Neural progenitor cell (in vitro differentiated cells): ENCODE data around the gene DOK4. TPM values are rescaled to one million over a fixed set of nuclear protein-coding genes. Genes with fewer than 3 reads are reported as not detected.

ENCODE experiments used
- DNase-seq: peaks from one replicate; pipeline ENCODE4 v3.0.0-alpha.2; 2016; ENCODE audit warnings: low spot score
- H2AFZ ChIP-seq: fragments of 200-600 bp; sonication (generic); replicated peaks from 2 replicates; pipeline ENCODE4 v1.6.1; 2016; ENCODE audit warnings: antibody characterized with exemption
- H3F3A ChIP-seq: fragments of 200-600 bp; sonication (generic); 2 replicates; pipeline ENCODE4 v1.6.1; 2016; ENCODE audit warnings: antibody characterized with exemption, low read depth
- H3K27ac ChIP-seq: fragments of 200-600 bp; sonication (generic); 2 replicates; pipeline ENCODE4 v1.5.1; 2016; ENCODE audit warnings: mild to moderate bottlenecking
- H3K27me3 ChIP-seq: fragments of 200-600 bp; sonication (generic); 2 replicates; pipeline ENCODE4 v1.6.1; 2016; ENCODE audit warnings: mild to moderate bottlenecking, moderate library complexity
- H3K36me3 ChIP-seq: fragments of 200-600 bp; sonication (generic); 2 replicates; pipeline ENCODE4 v1.5.1; 2016
- H3K4me1 ChIP-seq: fragments of 200-600 bp; sonication (generic); 2 replicates; pipeline ENCODE4 v1.6.1; 2016; ENCODE audit warnings: mixed run types
- H3K4me2 ChIP-seq: fragments of 200-600 bp; sonication (generic); 2 replicates; pipeline ENCODE4 v1.6.1; 2016
- H3K4me3 ChIP-seq: fragments of 200-600 bp; sonication (generic); 2 replicates; pipeline ENCODE4 v1.5.1; 2016
- H3K79me2 ChIP-seq: fragments of 200-600 bp; sonication (generic); 2 replicates; pipeline ENCODE4 v1.6.1; 2016; ENCODE audit warnings: low read depth
- H3K9ac ChIP-seq: fragments of 200-600 bp; sonication (generic); 2 replicates; pipeline ENCODE4 v1.6.1; 2016
- H3K9me3 ChIP-seq: fragments of 200-600 bp; sonication (generic); 2 replicates; pipeline ENCODE4 v1.5.1; 2016; ENCODE audit warnings: low read depth
- H4K20me1 ChIP-seq: fragments of 200-600 bp; sonication (generic); 2 replicates; pipeline ENCODE4 v1.6.1; 2016; ENCODE audit warnings: low read depth
- H3K27ac Mint-ChIP-seq: 3 replicates; pipeline ENCODE4 v1.8.0; 2021; ENCODE audit warnings: mixed read lengths
- H3K27me3 Mint-ChIP-seq: 2 replicates; pipeline ENCODE4 v1.8.0; 2022; ENCODE audit warnings: low read depth, mild to moderate bottlenecking, inconsistent platforms, moderate library complexity, mixed read lengths; ENCODE audit not compliant: insufficient read depth
- H3K36me3 Mint-ChIP-seq: 3 replicates; pipeline ENCODE4 v1.8.0; 2021; ENCODE audit warnings: mixed read lengths
- H3K4me1 Mint-ChIP-seq: 3 replicates; pipeline ENCODE4 v1.8.0; 2021; ENCODE audit warnings: mixed read lengths
- H3K4me3 Mint-ChIP-seq: 3 replicates; pipeline ENCODE4 v1.8.0; 2021; ENCODE audit warnings: mild to moderate bottlenecking, moderate library complexity, mixed read lengths
- H3K9me3 Mint-ChIP-seq: 3 replicates; pipeline ENCODE4 v1.8.0; 2020; ENCODE audit warnings: mixed read lengths
- EZH2 ChIP-seq: fragments of 200-600 bp; sonication (generic); IDR thresholded peaks from 2 replicates; pipeline ENCODE4 v1.6.1; 2017; ENCODE audit warnings: antibody characterized with exemption, mild to moderate bottlenecking, moderate library complexity
- EZH2phosphoT487 ChIP-seq: fragments of 200-600 bp; sonication (generic); IDR thresholded peaks from 2 replicates; pipeline ENCODE4 v1.6.1; 2017; ENCODE audit warnings: antibody characterized with exemption
- total RNA-seq: library from RNA; depleted of rRNA; stranded (reverse); fragments of >200 nt; gene quantifications from 2 replicates; pipeline ENCODE4 v1.2.3, GENCODE V29; 2015; ENCODE audit warnings: low replicate concordance
- TF ChIP-seq, protein P1 (sequence below): fragments of 200-600 bp; sonication (generic); IDR thresholded peaks from 2 replicates; pipeline ENCODE4 v1.5.1; 2017; ENCODE audit warnings: antibody characterized with exemption, mild to moderate bottlenecking

The DOK4 gene
- total RNA-seq, 1 donor from 2014 or later: 10.5 TPM

DNA sequence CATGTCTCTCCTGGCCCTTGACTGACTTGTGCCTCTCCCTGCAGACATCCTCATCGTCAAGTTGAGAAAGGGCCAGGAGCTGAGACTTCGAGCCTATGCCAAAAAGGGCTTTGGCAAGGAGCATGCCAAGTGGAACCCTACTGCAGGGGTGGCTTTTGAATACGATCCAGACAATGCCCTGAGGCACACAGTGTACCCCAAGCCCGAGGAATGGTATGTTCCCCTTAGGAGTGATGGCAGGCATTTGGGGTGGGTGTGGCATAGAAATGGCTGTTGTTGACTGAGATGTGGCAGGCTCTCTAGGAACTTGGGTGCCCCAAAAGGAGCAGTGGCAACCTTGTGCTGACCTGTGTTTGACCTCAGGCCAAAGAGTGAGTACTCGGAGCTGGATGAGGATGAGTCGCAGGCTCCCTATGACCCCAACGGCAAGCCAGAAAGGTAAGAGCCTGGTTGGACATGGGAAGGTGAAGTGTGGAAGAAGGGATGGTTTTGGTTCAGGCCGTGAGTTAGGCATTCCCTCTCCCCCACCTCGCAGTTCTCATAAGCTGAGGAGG lies 16.3 kb downstream of the DOK4 start:
- peaks cover 26% of the 10 kb centered on the region for H3K36me3 Mint-ChIP-seq
- DNase-seq: no peak
- Histone ChIP-seq H3K27me3 (no peaks in the 10 kb centered on the region), H3K4me3 (no peak overlapping the region), H3F3A (peaks cover 15% of the 10 kb centered on the region), H3K27ac (no peak overlapping the region), H3K4me2 (no peak overlapping the region), H3K9me3 (no peaks in the 10 kb centered on the region), H3K79me2 (peaks cover 3% of the 10 kb centered on the region), H3K36me3 (no peaks in the 10 kb centered on the region), H2AFZ (no peak overlapping the region), H4K20me1 (peaks cover 24% of the 10 kb centered on the region), H3K9ac (no peak overlapping the region), H3K4me1 (peaks cover 4% of the 10 kb centered on the region)
- TF ChIP-seq, protein P1, sequence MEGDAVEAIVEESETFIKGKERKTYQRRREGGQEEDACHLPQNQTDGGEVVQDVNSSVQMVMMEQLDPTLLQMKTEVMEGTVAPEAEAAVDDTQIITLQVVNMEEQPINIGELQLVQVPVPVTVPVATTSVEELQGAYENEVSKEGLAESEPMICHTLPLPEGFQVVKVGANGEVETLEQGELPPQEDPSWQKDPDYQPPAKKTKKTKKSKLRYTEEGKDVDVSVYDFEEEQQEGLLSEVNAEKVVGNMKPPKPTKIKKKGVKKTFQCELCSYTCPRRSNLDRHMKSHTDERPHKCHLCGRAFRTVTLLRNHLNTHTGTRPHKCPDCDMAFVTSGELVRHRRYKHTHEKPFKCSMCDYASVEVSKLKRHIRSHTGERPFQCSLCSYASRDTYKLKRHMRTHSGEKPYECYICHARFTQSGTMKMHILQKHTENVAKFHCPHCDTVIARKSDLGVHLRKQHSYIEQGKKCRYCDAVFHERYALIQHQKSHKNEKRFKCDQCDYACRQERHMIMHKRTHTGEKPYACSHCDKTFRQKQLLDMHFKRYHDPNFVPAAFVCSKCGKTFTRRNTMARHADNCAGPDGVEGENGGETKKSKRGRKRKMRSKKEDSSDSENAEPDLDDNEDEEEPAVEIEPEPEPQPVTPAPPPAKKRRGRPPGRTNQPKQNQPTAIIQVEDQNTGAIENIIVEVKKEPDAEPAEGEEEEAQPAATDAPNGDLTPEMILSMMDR: no peak
- TF ChIP-seq EZH2phosphoT487 (no peak), EZH2 (no peak)
- peaks cover 4% of the 10 kb centered on the region for H3K27me3 Mint-ChIP-seq
- no peaks in the 10 kb centered on the region for H3K9me3 Mint-ChIP-seq
- H3K4me3 Mint-ChIP-seq: no peak overlapping the region
- peaks cover 4% of the 10 kb centered on the region for H3K4me1 Mint-ChIP-seq
- no peak overlapping the region for H3K27ac Mint-ChIP-seq

DNA sequence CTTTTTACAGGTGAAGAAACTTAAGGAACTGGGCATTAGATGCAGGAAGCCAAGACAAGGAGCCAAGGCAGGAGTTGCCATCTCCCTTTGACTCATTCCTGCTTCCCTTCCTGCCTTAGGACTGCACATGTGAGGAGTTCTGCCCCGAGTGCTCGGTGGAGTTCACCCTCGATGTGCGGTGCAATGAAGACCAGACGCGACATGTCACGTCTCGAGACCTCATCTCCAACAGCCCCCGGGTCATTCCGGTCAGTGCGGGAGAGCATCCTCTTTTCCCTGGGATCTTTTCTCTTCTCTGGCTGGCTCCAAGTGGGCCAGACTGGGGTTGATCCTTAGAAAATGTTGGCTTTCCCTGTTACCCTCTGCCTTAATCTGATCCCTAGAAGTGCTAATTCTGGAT lies 17.2 kb downstream of the DOK4 start:
- peaks cover 12% of the 10 kb centered on the region for H3K79me2 ChIP-seq
- DNase-seq: no peak
- H3K4me2 ChIP-seq: no peak overlapping the region
- no peak overlapping the region for H3K27ac ChIP-seq
- no peak overlapping the region for H3K27ac Mint-ChIP-seq
- H4K20me1 ChIP-seq: peaks cover 26% of the 10 kb centered on the region
- H3K36me3 ChIP-seq: no peaks in the 10 kb centered on the region
- no peak overlapping the region for H3K9ac ChIP-seq
- H3K4me1 Mint-ChIP-seq: peaks cover 5% of the 10 kb centered on the region
- H3K4me3 Mint-ChIP-seq: no peak overlapping the region
- TF ChIP-seq EZH2phosphoT487: no peak
- TF ChIP-seq EZH2: no peak
- TF ChIP-seq, protein P1: no peak
- peaks cover 4% of the 10 kb centered on the region for H3K4me1 ChIP-seq
- H2AFZ ChIP-seq: no peak overlapping the region
- H3K4me3 ChIP-seq: no peak overlapping the region
- H3K27me3 Mint-ChIP-seq: peaks cover 4% of the 10 kb centered on the region
- peaks cover 32% of the 10 kb centered on the region for H3K36me3 Mint-ChIP-seq
- H3F3A ChIP-seq: peaks cover 15% of the 10 kb centered on the region
- H3K9me3 Mint-ChIP-seq: no peaks in the 10 kb centered on the region
- H3K27me3 ChIP-seq: no peaks in the 10 kb centered on the region
- H3K9me3 ChIP-seq: no peaks in the 10 kb centered on the region

DNA sequence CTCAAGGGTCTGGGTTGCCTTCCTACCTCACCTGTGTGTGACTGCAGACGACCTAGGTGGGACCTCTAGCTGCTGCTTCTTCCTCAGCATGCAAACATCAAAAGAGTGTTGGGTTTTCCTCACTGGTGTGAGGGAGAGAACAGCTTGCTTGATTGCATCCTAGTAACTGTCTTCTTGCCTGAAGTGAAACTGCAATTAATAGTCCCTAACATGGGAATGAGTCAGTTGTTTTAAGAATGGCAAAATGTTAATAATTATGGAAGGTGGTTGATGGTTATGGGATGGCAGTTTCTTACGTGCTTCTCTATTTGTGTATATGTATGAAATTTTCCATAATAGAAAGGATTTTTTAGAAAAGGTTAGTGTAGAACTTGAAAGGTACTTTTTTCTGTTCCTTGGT lies 17.9 kb downstream of the DOK4 start:
- H3K9ac ChIP-seq: no peak overlapping the region
- peaks cover 19% of the 10 kb centered on the region for H3K79me2 ChIP-seq
- Mint-ChIP-seq H3K27ac (no peak overlapping the region), H3K4me1 (peaks cover 12% of the 10 kb centered on the region), H3K9me3 (no peaks in the 10 kb centered on the region), H3K36me3 (peaks cover 34% of the 10 kb centered on the region), H3K4me3 (no peak overlapping the region), H3K27me3 (peaks cover 4% of the 10 kb centered on the region)
- no peak overlapping the region for H3K27ac ChIP-seq
- peaks cover 15% of the 10 kb centered on the region for H3F3A ChIP-seq
- no peaks in the 10 kb centered on the region for H3K9me3 ChIP-seq
- H2AFZ ChIP-seq: no peak overlapping the region
- H3K36me3 ChIP-seq: no peaks in the 10 kb centered on the region
- H3K4me3 ChIP-seq: no peak overlapping the region
- H3K4me2 ChIP-seq: no peak overlapping the region
- H4K20me1 ChIP-seq: peaks cover 28% of the 10 kb centered on the region
- H3K4me1 ChIP-seq: peaks cover 8% of the 10 kb centered on the region
- H3K27me3 ChIP-seq: no peaks in the 10 kb centered on the region
- TF ChIP-seq, protein P1: no peak
- TF ChIP-seq EZH2phosphoT487 (no peak), EZH2 (no peak)
- no peak for DNase-seq
